Measurements from ENCODE around the gene CELSR1.

Gene CELSR1

GRCh38 chr22:46537946-46538813 is 760 bp upstream of the CELSR1 start:
- no peak for DNase-seq
- intact Hi-C loops (cut with DNase I) = no loop called here

GRCh38 chr22:46536537-46537224 is 739 bp downstream of the CELSR1 start:
- intact Hi-C loops (cut with DNase I) = no loop called here
- no peak for DNase-seq

GRCh38 chr22:46535876-46536536 is 1.4 kb downstream of the CELSR1 start:
- intact Hi-C loops (cut with DNase I) = no loop called here
- DNase-seq = no peak

- no peak for DNase-seq
- intact Hi-C loops (cut with DNase I) = no loop called here
Measured at GRCh38 chr22:46534901-46535630, 2.4 kb downstream of the CELSR1 start.

- intact Hi-C loops (cut with DNase I) = no loop called here
Measured at GRCh38 chr22:46534177-46534776, 3.1 kb downstream of the CELSR1 start.

GRCh38 chr22:46533070-46533833 is 4.2 kb downstream of the CELSR1 start:
- intact Hi-C loops (cut with DNase I) = no loop called here
- DNase-seq = no peak

More at GRCh38 chr22:46534177-46534776, 3.1 kb downstream of the CELSR1 start:
- DNase-seq = no peak

- intact Hi-C loops (cut with DNase I) = no loop called here
- DNase-seq = no peak
Measured at GRCh38 chr22:46532416-46532815, 5.0 kb downstream of the CELSR1 start.

GRCh38 chr22:46531581-46532175 is 5.7 kb downstream of the CELSR1 start:
- no peak for DNase-seq
- intact Hi-C loops (cut with DNase I) = no loop called here

- intact Hi-C loops (cut with DNase I) = no loop called here
- DNase-seq = peak in 15 of 42 donors; percentile 5 to 72 (median 39)
Measured at GRCh38 chr22:46528121-46528610, 9.3 kb downstream of the CELSR1 start.

- no peak for DNase-seq
- intact Hi-C loops (cut with DNase I) = no loop called here
Measured at GRCh38 chr22:46526244-46526839, 11.1 kb downstream of the CELSR1 start.

- no peak for DNase-seq
- intact Hi-C loops (cut with DNase I) = no loop called here
Measured at GRCh38 chr22:46525389-46526243, 11.8 kb downstream of the CELSR1 start.

GRCh38 chr22:46524203-46524740 is 13.1 kb downstream of the CELSR1 start:
- intact Hi-C loops (cut with DNase I) = no loop called here
- no peak for DNase-seq

GRCh38 chr22:46522797-46523196 is 14.6 kb downstream of the CELSR1 start:
- no peak for DNase-seq
- intact Hi-C loops (cut with DNase I) = no loop called here

- intact Hi-C loops (cut with DNase I) = no loop called here
- DNase-seq = no peak
Measured at GRCh38 chr22:46521994-46522393, 15.4 kb downstream of the CELSR1 start.

GRCh38 chr22:46520880-46521279 is 16.5 kb downstream of the CELSR1 start:
- intact Hi-C loops (cut with DNase I) = no loop called here
- DNase-seq = no peak

- intact Hi-C loops (cut with DNase I) = no loop called here
- DNase-seq = no peak
Measured at GRCh38 chr22:46519377-46519776, 18.0 kb downstream of the CELSR1 start.

Data from head of caudate nucleus (tissue), 42 donors.